ENCODE data around the gene SPA17.

The SPA17 gene

DNA sequence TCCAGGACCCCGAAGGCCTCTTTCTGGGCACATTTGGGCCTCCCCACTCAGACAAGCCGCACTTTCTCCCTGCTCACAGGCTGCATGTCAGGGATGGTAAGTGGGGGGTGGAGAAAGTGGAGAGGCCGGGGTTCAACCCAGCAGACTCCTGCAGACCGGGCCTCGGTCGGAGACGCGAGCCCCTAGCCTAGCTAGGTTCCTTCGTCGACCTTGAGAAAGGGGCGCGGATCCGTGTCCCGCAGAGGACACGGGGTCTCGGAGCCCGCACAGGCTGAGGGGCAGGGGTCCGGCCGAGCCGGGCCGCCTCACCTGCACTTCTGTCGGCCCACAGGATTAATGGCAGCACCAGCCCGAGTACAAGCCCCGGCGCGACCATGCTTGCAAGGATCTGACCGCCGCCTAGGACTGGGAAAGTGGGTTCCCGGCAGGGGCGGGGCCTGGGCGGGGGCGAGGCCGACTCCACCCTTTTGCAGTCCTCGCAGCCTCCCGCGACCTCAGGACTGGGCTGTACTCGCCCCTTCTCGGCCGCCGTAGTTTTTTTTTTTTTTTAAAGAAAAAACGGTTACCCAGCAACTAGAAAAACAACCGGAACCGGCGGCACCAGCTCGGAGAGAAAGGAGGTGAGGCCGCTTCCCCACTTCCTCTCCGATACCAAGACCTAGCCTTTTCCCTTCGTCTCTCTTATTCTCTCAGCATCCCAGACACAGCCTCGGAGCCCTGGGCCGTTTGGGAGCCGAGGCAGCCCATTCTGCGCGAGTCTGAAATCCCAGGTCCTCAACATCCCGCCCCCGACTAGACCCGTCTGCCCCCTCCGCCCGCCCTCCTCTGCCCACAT lies at the start of gene SPA17, which contains the start of gene SIAE:
Gene SPA17 (plus strand): TSS at position 572 of the 835 bp plus-strand sequence. CDS start 1,361 bp downstream, outside the sequence.
Gene SIAE (minus strand): TSS at position 407 of the 835 bp plus-strand sequence. CDS start 31 bp downstream, at position 376.
- peak; percentile 53 for FAIRE-seq

DNA sequence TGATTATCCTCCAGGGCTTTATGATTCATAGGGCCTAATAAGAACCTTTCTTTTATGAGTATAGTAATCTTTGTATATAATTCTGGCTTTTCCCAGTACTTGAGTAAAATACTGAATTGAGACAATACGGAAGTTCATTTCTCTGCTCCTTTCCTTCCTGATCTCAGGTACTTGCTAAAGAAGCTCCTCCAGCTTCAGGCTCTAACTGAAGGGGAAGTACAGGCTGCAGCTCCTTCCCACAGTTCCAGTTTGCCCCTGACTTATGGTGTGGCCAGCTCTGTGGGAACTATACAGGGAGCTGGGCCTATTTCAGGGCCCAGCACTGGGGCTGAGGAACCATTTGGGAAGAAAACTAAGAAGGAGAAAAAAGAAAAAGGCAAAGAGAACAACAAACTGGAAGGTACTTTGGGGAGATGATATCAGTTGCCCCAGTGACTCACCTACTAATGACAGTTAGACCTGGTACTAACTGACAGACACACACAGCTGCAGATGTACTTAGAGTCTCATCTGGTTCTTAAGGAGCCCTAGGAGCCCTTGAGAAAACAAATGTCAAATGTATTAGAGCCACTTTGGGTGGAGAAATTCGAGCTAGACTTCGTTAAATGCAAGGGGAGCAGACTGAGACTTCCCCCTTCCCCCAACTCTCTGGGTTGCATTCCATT lies 48.1 kb upstream of the SPA17 start:
- FAIRE-seq: no peak

DNA sequence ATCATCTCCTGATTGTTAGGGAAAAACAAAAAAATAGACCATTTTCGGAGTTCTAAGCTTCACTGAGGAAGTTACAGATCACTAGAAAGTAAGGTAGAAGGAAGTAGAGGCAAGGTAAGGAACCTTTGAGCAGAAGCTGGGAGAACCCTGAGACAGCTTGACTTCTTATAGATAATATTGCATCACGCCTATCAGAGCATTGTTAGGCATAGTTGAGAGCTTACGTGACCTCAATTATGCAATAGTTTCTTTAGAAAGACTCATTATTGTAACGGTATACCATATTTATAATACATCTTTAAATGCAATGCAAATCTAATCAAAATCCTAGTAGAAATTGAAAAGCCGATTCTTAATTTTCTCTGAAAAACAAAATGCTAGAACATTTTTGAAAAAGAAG lies 46.2 kb upstream of the SPA17 start:
- FAIRE-seq: no peak

DNA sequence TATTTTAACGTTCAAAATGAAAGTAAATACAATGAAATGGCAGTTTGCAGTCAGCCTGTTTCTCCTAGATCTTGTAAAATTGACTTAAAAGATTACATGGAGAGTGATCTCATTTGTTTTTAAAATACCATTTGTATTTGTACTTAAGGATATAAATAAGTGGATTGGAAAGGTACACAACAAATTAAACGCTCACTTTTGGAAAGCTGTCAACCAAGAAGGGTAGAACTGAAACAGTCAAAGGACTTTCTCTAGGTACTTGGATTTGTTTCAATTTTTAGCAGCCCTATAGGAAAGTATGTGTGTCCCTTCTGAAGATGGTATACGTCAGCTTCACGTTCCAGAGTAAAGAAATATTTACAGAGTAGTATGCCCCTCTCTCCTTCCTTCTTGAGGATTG lies 43.7 kb upstream of the SPA17 start:
- no peak for FAIRE-seq

DNA sequence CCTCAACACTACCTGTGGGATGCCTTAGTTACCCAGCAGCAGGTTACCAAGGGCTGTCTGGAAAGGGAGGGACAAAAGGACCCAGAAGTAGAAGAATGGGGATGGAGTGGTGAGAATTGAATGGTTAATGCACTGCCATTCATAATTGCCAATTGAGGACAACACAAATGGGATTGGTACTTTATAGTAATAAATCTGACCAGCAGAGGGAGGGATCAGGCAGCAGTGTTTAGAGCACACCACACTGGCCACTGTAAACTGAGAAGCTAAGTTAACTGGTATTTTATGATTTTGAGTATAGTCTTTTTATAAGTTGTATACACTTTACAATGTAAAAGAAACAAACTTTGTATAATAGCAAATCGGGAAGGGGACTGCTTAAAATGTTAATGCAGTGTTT lies 40.3 kb upstream of the SPA17 start:
- FAIRE-seq: no peak

DNA sequence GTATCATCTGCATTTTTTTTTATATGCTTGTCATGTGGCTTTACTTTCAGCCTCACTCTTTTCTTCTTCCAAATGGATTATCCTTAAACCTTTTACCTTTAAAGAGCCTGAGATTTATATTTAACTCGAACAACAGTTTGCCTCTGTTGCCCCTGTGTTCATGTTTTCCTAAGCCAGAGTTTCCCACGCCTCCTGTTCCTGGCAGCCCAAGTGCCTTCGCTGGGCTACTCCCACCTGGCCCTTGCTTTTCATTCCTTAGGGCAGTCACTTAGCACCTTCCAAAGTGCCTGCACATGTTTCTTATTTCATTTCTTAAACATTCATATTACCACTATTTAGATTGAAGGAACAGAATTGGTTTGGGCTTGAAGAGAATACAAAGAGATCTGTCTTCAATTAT lies 37.8 kb upstream of the SPA17 start:
- no peak for FAIRE-seq

DNA sequence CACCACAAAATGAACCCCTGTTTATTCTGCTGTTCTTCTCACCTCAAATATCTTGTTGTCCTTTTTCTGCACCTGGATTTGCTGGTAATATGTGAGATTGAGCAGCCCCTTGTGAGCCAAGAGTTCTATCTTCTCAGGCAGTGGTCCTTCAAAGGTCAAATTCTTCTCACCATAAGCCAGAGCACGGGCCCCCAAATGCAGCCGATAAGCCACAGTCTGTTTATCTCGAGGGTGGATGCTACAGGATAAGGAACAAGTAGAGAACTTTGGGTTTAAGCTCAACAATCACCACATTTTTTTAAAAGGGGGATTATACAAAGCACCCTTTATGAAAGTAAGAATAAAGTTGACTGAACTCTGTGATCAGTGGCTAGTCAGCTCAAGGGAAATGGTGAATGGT lies 35.2 kb upstream of the SPA17 start:
- no peak for FAIRE-seq

DNA sequence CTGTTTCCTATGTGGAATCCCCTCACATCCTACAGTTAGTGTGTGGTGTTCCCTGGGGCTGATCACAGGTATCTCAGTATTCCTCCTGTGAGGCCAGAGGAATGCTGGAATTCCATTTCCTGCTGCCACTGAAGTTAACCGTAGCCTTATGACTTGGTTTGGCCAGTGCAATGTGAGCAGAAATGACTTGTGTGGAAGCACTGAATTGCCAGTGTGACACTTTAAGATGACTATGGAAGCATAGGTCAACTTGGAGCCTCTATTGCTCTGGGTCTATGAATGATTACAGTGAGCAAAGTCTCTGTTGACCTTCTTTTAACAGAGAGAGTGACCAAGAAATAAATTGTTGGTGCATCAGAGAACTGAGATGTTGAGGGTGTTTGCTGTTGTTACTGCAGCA lies 34.5 kb upstream of the SPA17 start:
- no peak for FAIRE-seq

DNA sequence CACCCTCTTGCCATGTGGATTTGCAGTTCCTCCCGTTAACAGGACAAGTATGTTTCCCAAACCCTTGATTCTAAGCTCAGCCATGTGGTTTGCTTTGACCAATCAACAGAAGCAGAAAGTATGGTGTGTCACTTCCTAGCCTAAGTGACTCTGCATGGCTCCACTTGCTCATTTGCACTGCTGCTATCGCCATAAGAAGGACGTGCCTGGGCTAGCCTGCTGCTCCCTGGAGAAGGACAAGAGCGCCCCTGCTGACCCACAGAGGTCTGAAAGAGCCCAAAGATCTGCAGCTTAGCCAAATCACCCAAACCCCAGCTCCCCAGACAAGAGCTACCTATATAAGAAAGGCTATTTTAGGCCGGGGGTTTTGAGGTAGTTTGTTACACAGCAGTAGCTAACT lies 33.0 kb upstream of the SPA17 start:
- no peak for FAIRE-seq

DNA sequence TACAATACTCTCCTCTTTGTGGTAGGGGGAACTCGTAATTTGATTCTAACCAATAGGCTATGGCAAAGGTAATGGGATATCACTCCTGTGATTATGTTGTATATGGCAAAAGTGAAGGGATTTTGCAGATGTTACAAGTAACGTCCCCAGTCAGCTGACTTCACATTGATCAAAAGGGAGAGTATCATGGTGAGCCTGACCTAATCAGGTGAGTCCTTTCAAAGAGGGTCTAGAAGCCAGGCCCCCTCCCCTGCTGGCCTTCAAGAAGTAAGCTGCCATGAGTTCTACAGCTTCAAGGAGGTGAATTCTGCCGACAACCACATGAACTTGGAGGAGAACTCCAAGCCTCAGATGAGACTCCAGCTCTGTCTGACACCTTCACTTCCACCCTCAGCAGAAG lies 31.1 kb upstream of the SPA17 start:
- FAIRE-seq: no peak

DNA sequence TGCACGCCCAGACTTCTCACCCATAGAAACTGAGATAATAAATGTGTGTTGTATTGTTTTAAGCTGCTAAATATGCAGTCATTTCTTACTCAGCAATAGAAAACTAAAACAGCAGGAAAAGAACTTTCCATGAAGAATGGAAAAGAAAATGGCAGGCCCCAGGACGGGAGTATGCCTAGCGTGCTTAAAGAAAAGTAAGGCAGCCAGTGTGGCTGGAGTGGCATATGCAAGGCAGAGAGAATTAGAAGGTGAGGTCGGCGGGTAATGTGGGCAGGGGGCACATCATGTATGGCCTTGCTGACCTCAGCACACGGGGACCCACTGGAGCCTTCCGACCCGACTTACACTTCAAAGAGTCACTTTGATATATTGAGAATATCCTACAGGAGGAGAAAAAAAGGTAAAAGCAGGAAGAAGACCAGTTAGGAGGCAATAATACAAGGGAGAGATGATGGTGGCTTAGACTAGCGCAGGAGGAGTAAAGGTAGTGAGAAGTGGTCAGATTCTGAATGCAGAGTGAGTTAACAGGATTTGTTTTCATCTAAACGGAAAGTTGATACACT lies 30.6 kb upstream of the SPA17 start:
- no peak for FAIRE-seq

DNA sequence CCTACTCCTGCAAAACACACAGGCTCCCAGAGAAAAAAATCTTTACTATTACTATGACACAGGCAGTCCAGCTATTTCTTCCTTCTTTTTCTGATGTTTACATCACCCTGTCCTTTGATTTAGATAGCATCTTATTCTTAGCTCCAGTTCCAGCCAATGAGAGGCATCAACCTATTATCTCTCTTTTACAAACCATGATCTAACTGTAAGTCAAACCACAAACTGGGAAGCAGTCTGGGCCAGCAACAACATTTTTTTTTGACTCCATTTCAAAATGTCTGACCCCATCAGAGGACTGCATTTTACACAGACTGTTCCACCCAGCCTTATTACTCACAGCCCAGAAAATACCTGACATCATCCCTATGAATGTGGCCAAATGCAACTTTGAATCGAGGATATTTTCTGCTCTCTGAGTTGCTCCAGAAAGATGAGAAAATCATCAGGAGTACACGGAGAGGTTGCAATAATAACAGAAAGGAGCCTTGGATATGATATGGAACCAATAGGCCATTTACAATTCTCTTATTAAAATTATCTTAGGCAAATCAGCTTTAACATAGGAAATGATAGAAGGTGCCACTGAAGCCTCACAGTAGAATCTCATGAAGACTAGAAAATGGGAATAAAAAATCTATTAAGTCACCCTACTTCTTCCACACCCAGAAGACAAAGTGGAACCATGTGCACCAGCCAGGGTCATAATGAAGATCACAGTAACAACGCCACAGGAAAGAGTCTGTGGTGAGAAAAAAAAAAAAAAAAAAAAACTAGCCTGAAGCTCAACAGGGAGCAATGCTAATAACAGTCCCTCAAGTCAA lies 29.9 kb upstream of the SPA17 start:
- no peak for FAIRE-seq

DNA sequence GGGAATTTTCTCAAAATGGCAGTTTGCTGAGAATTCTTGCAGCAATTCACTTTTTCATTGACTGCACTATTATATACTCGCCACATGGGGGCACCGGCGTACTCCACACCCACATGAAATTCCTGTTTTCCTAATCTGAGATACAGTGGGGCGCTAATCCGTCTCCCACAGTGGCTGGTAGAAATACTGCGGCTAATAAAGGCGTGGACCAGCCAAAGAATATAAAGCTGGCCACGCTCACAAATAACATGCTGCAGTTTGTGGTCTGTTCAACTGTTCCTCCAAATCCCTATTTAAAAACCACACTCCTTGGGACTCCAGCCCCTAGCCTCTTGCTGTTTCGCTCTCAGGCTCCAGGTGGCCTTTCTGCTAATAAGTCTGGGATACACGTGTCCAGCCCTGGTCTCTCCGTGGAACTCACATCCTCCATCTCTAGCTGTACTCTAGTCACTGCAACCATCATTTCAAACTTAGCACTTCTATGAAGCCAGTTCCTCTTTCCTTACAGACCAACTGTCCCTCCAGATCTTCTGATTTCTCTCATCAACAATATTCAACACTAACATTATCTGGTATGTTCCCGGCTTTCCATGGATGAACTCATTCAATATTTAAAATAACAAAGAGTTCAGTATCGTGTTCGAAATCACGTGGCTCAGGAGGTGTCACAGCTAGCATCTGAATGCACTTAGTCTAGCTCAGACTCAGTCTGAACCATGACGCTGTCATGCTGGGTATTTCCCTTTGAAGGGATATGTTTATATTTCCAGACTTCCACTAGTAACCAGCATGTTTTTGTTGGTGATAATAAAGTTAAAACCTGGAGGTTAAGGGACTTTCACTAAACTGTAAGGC lies 29.1 kb upstream of the SPA17 start:
- peak; percentile 67 for FAIRE-seq

DNA sequence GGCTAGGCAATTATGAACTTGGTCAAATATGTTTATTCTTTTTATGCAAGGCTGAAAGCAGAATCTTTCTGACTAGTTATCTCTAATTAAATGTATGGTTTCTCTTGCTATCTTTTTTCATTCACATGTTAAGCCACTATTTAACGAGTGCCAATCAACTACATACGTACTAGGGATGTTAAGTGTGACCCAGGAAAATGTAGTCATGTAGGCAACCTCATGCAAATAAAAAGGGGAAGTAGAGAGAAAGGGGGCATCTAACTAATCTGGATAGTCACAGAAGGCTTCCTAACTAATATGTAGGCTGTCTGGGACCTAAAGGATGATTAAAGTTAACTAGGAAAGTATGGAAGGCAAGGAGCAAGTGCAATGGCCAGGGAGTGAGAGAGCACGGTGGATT lies 27.6 kb upstream of the SPA17 start:
- FAIRE-seq: no peak

DNA sequence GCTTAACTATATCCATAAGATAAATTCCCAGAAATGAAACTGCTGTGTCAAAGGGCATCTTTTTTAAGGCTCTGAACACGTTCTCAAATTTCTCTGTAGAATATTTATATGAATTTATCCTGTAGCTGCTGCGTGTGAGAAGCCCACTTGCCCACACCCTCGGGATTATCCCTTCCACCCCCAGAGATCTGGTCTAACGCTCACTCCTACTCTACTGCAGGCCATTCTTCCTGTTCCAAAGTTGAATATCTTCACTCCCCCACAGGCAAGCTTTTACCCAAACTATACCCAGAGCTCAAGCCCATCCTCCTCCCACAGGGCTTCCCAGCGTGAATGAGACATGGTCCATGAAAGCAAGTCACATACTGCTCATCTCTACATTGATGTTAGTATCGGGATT lies 25.1 kb upstream of the SPA17 start:
- no peak for FAIRE-seq

DNA sequence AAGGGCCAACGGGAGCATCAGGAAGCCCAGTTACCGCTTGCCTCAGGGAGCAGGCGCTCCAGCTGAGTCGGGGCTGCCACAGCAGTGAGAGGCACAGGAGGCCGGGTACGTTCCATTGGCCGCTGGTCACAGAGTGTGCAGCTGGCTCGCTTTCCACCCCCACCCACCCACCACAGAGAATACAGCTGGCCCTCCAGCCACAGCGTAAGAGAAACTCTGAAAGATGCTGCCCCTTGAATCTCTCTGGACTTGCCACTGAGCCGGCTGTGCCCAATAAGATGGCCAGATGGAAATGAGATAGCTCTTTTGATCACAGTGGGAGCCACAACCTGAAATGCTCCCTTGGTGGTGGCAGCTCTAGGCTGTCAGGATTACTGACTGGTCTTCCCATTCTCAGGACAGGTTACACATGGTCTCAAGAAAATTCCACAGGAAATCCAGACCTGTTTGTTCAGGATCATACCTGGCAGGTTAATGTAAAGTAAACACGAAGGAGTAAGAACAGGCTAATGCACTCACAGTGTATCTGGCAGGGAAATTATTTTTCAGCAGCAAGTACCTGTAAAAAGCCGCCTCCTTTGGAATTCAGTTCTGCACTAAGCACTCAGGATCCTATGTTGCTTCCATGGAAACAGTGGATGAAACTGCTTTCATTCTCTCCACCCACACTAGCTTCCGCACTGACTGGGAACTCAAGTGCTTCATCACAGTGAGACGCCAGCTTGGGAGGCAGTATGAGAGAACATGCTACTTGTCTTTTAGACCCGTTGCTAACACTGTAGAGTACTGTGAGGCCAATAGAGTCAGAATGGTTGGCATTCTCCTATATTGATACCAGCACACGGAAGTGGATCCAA lies 16.7 kb upstream of the SPA17 start:
- FAIRE-seq: no peak

DNA sequence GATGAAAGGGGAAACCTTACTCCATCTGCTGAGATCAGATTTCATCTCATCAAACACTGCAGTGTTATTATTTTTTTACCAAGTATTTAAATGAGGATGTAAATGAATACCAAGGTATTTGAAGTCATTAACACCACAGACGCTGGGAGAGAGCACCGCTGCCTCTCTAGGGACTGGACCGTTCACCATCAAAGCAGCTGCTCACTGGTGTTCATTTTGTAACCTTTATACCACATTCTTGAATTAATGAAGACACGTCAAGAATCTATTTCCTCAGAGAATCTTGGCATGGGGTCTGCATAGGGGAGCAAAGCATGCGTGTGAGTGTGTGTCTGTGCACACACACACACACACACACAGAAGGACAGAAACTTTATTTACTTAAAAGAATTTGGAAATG lies 15.8 kb upstream of the SPA17 start:
- no peak for FAIRE-seq

DNA sequence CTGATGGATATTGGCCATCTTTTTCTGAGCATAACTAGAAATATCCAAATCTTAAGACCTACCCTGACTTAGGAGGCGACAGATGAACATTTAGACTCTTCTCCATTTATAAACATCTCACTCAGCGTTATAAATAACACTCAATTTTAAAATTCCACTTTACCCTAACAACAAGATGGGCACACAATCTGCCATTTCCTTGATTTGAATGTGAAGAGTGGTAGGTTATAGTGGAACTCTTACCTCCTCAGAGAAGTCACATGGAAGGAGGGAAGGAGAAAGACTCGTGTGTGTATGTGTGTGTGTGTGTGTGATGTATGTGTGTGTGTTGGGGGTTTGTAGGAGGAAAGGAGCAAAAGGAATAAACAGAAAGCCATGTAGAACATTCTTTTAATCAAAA lies 15.2 kb upstream of the SPA17 start:
- no peak for FAIRE-seq

DNA sequence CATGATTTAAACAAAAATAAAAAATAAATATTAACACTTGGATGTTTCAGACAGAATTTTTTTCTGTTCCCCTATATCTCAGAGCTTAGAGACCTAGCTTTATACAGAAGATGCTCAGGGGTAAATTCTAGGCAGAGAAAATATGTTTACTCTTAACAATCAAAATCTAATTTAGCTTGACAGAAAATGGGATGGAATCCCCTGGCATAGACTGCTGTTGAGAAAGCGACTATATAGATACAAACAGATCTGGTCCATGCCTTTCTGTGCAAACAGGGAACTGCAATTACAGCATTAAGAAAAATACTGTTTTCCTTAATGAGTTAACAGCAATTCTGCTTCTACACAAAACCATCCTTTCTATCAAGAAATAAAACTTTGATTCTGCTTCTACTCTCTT lies 14.7 kb upstream of the SPA17 start:
- no peak for FAIRE-seq

DNA sequence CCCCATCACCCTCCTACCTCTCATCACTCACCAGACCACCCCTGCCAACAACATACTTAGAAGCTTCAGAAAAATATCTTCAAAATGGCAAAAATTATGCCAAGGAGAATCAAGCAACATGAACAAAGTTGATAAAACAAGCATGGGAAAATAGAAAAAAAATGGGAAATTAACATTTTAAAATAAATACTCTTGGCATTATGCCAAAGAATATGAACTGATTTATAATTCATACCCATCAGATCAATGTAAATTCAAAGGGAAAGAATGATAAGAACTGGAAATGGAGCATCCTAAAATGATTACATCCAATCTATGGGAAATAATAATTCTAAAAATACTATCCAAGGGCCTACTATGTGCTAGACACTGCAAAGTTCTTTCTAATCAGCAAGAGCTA lies 12.2 kb upstream of the SPA17 start:
- no peak for FAIRE-seq

DNA sequence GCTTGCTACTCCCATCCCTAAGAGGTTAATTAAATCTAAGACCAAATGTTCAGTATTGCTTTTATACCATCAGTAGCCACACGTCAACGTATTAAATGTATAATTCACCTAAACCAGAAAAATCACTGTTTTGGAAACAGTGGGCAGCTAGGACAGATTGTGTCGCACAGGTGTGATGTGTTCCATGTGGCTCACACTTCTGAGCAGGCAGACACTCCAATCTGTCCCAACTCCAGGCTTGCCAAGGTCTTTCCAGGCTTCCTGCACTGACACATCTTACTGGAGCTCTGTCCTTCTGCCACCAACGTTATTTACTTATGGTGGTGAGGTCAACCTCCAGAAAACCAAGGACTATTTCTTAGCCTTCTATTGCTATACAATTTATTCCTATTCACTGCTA lies 11.6 kb upstream of the SPA17 start:
- FAIRE-seq: no peak

Measured in TTC549 (cell line).